ENCODE data around the gene HLCS. TPM values are rescaled to one million over a fixed set of nuclear protein-coding genes. Genes with fewer than 3 reads are reported as not detected.
A peak's percentile ranks its signal among the peaks of the same experiment; 100 is the strongest.

Gene HLCS
- total and polyA plus RNA-seq, 2 donors from 2014 or later: 4.5 to 29.6 TPM

GRCh38 chr21:36904093-36904666, 62.3 kb downstream of the HLCS start:
- FAIRE-seq (no peak), DNase-seq (no peak)
- intact Hi-C loops (cut with DNase I): no loop called here
- TF ChIP-seq CTCF (IDR thresholded peaks at IDR 0.05; ENCODE audit: borderline replicate concordance, extremely low read depth, insufficient read depth): no peak
- Histone ChIP-seq H3K36me3 (ENCODE audit: control insufficient read depth in 2 of 3, insufficient read depth in 3 of 3, low read length in 3 of 3) (no peaks in the 10 kb centered on the region), H3K27ac (ENCODE audit: low read depth in 2 of 2, low read length in 2 of 2) (no peak overlapping the region), H3K27me3 (ENCODE audit: control insufficient read depth, insufficient read depth, low read length) (no peaks in the 10 kb centered on the region), H3K9me3 (ENCODE audit: control insufficient read depth in 2 of 3, insufficient read depth in 1 of 3, low read length in 3 of 3) (no peaks in the 10 kb centered on the region), H3K9ac (ENCODE audit: low read length in 3 of 3) (no peak overlapping the region), H3K4me3 (ENCODE audit: low read length in 3 of 3) (no peak overlapping the region), H3K4me1 (ENCODE audit: control insufficient read depth in 2 of 3, insufficient read depth in 2 of 3, low read depth in 1 of 3, low read length in 3 of 3) (no peaks in the 10 kb centered on the region)

- FAIRE-seq: no peak
- intact Hi-C loops (cut with DNase I): no loop called here
- H3K4me3 ChIP-seq (ENCODE audit: low read length in 3 of 3): no peak overlapping the region
Observed at GRCh38 chr21:36902793-36903192, 63.7 kb downstream of the HLCS start.

GRCh38 chr21:36902331-36902730, 64.1 kb downstream of the HLCS start:
- FAIRE-seq (no peak), DNase-seq (no peak)
- intact Hi-C loops (cut with DNase I): no loop called here
- Histone ChIP-seq H3K27me3 (ENCODE audit: control insufficient read depth, insufficient read depth, low read length) (no peaks in the 10 kb centered on the region), H3K4me1 (ENCODE audit: control insufficient read depth in 2 of 3, insufficient read depth in 2 of 3, low read depth in 1 of 3, low read length in 3 of 3) (no peaks in the 10 kb centered on the region), H3K27ac (ENCODE audit: low read depth in 2 of 2, low read length in 2 of 2) (no peak overlapping the region), H3K9ac (ENCODE audit: low read length in 3 of 3) (no peak overlapping the region), H3K36me3 (ENCODE audit: control insufficient read depth in 2 of 3, insufficient read depth in 3 of 3, low read length in 3 of 3) (no peaks in the 10 kb centered on the region), H3K4me3 (ENCODE audit: low read length in 3 of 3) (no peak overlapping the region), H3K9me3 (ENCODE audit: control insufficient read depth in 2 of 3, insufficient read depth in 1 of 3, low read length in 3 of 3) (no peaks in the 10 kb centered on the region)
- TF ChIP-seq CTCF (IDR thresholded peaks at IDR 0.05; ENCODE audit: borderline replicate concordance, extremely low read depth, insufficient read depth): no peak

More at GRCh38 chr21:36902793-36903192, 63.7 kb downstream of the HLCS start:
- Histone ChIP-seq H3K9ac (ENCODE audit: low read length in 3 of 3) (no peak overlapping the region), H3K27ac (ENCODE audit: low read depth in 2 of 2, low read length in 2 of 2) (no peak overlapping the region), H3K27me3 (ENCODE audit: control insufficient read depth, insufficient read depth, low read length) (no peaks in the 10 kb centered on the region), H3K36me3 (ENCODE audit: control insufficient read depth in 2 of 3, insufficient read depth in 3 of 3, low read length in 3 of 3) (no peaks in the 10 kb centered on the region), H3K4me1 (ENCODE audit: control insufficient read depth in 2 of 3, insufficient read depth in 2 of 3, low read depth in 1 of 3, low read length in 3 of 3) (no peaks in the 10 kb centered on the region), H3K9me3 (ENCODE audit: control insufficient read depth in 2 of 3, insufficient read depth in 1 of 3, low read length in 3 of 3) (no peaks in the 10 kb centered on the region)
- peak in 1 of 5 donors; percentile 14 for DNase-seq
- TF ChIP-seq CTCF (IDR thresholded peaks at IDR 0.05; ENCODE audit: borderline replicate concordance, extremely low read depth, insufficient read depth): no peak

GRCh38 chr21:36901575-36901974, 64.9 kb downstream of the HLCS start:
- Histone ChIP-seq H3K36me3 (ENCODE audit: control insufficient read depth in 2 of 3, insufficient read depth in 3 of 3, low read length in 3 of 3) (peaks cover 0 to 4% (median 2%) of the 10 kb centered on the region in 3 donors), H3K27ac (ENCODE audit: low read depth in 2 of 2, low read length in 2 of 2) (no peak overlapping the region), H3K4me3 (ENCODE audit: low read length in 3 of 3) (no peak overlapping the region), H3K4me1 (ENCODE audit: control insufficient read depth in 2 of 3, insufficient read depth in 2 of 3, low read depth in 1 of 3, low read length in 3 of 3) (no peaks in the 10 kb centered on the region), H3K9me3 (ENCODE audit: control insufficient read depth in 2 of 3, insufficient read depth in 1 of 3, low read length in 3 of 3) (no peaks in the 10 kb centered on the region), H3K27me3 (ENCODE audit: control insufficient read depth, insufficient read depth, low read length) (no peaks in the 10 kb centered on the region), H3K9ac (ENCODE audit: low read length in 3 of 3) (no peak overlapping the region)
- no peak for FAIRE-seq
- no peak for TF ChIP-seq CTCF (IDR thresholded peaks at IDR 0.05; ENCODE audit: borderline replicate concordance, extremely low read depth, insufficient read depth)
- intact Hi-C loops (cut with DNase I): no loop called here
- no peak for DNase-seq
